Chondrocyte (in vitro differentiated cells): ENCODE data around the gene GPR142. TPM values are rescaled to one million over a fixed set of nuclear protein-coding genes. Genes with fewer than 3 reads are reported as not detected.

ENCODE experiments used
- DNase-seq: peaks from one replicate; pipeline ENCODE4 v3.0.0; 2021; ENCODE audit warnings: mixed read lengths, low spot score
- H3K27ac Mint-ChIP-seq: one replicate; pipeline ENCODE4 v1.8.0; 2021; ENCODE audit warnings: mild to moderate bottlenecking, moderate library complexity, mixed read lengths; ENCODE audit not compliant: unreplicated experiment
- H3K27me3 Mint-ChIP-seq: 2 replicates; pipeline ENCODE4 v1.8.0; 2021; ENCODE audit warnings: low read depth, mixed read lengths
- H3K36me3 Mint-ChIP-seq: 2 replicates; pipeline ENCODE4 v1.8.0; 2021; ENCODE audit warnings: low read depth, mixed read lengths
- H3K4me1 Mint-ChIP-seq: 2 replicates; pipeline ENCODE4 v1.8.0; 2021; ENCODE audit warnings: low read depth, mild to moderate bottlenecking, mixed read lengths
- H3K4me3 Mint-ChIP-seq: one replicate; pipeline ENCODE4 v1.8.0; 2021; ENCODE audit warnings: mild to moderate bottlenecking, moderate library complexity, mixed read lengths; ENCODE audit not compliant: unreplicated experiment
- H3K9me3 Mint-ChIP-seq: 2 replicates; pipeline ENCODE4 v1.8.0; 2021; ENCODE audit warnings: low read depth, mixed read lengths
- total RNA-seq: library from RNA; stranded (reverse); gene quantifications from 3 replicates; pipeline ENCODE4 v1.2.1, GENCODE V29; 2021
- TF ChIP-seq, protein P1 (sequence below): fragments of 200-600 bp; sonication (generic); IDR thresholded peaks from 2 replicates; pipeline ENCODE4 v1.5.0; 2021; ENCODE audit warnings: antibody characterized with exemption, mild to moderate bottlenecking, moderate library complexity

GPR142 gene
- total RNA-seq, 1 donor from 2014 or later = not detected

DNA sequence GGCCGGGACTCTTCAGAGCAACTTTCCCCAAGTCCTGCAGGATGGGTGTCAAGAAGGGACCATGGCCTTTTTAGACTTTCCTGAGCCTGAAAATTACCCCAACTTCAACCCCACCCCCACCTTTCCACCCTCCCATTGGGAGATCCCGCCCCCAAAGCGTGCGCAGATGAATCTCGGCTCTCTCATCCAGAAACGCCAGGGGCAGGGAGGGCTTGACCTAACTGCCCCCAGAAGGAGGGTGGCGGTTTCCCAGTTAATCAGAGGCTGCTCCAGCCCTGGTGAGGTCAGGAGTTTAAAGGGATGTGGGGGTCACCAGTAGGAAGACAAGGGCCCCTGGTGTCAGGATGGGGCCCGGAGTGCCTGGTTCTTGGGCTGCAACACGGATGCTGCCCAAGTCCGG, 40.8 kb upstream of the GPR142 start:
- Mint-ChIP-seq H3K36me3 (no peaks in the 10 kb centered on the region), H3K27ac (no peak overlapping the region), H3K4me3 (peak overlapping the region; percentile 46), H3K4me1 (peaks cover 5% of the 10 kb centered on the region), H3K27me3 (peaks cover 54% of the 10 kb centered on the region), H3K9me3 (no peaks in the 10 kb centered on the region)
- DNase-seq = no peak
- TF ChIP-seq, protein P1, sequence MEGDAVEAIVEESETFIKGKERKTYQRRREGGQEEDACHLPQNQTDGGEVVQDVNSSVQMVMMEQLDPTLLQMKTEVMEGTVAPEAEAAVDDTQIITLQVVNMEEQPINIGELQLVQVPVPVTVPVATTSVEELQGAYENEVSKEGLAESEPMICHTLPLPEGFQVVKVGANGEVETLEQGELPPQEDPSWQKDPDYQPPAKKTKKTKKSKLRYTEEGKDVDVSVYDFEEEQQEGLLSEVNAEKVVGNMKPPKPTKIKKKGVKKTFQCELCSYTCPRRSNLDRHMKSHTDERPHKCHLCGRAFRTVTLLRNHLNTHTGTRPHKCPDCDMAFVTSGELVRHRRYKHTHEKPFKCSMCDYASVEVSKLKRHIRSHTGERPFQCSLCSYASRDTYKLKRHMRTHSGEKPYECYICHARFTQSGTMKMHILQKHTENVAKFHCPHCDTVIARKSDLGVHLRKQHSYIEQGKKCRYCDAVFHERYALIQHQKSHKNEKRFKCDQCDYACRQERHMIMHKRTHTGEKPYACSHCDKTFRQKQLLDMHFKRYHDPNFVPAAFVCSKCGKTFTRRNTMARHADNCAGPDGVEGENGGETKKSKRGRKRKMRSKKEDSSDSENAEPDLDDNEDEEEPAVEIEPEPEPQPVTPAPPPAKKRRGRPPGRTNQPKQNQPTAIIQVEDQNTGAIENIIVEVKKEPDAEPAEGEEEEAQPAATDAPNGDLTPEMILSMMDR = no peak

DNA sequence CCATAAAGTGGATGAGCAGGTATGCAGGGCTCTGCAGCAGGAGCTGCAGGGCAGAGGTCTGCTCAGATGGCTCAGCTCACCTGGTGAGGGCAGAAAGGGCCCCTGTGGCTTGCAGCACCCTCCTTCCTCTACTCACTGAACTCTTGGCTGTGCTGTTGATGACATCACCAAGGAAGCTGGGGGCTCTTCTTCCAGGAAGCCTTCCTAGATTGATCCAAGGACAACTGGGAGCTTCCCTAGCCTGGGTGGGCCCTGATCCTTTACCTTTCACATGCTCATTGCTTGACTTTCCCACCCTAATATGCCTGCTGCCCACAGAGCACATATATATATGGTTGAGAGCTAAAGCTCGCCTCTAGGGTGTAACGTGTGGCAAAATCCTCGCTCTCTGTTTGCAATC, 38.8 kb upstream of the GPR142 start:
- no peak overlapping the region for H3K27ac Mint-ChIP-seq
- peaks cover 5% of the 10 kb centered on the region for H3K4me1 Mint-ChIP-seq
- DNase-seq = no peak
- no peak overlapping the region for H3K4me3 Mint-ChIP-seq
- H3K9me3 Mint-ChIP-seq = no peaks in the 10 kb centered on the region
- no peaks in the 10 kb centered on the region for H3K36me3 Mint-ChIP-seq
- H3K27me3 Mint-ChIP-seq = peaks cover 41% of the 10 kb centered on the region
- TF ChIP-seq, protein P1 = no peak

DNA sequence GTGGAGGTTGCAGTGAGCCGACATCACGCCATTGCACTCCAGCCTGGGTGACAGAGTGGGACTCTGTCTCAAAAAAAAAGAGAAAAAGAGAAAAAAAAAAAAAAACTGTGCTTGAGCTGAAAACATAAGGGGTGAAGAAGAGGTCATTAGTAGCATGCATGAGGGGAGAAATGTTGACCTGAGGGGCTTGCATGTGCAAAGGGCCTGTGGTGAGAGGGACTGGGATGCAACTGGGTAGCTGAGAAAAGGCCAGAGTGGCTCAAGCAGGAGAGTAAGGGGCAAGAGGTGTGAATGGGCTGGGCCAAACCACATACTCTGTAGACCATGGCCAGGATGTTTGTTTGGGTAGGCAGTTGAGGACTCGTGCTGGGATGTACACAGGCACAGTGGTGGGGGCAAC, 37.9 kb upstream of the GPR142 start:
- H3K36me3 Mint-ChIP-seq = no peaks in the 10 kb centered on the region
- peaks cover 38% of the 10 kb centered on the region for H3K27me3 Mint-ChIP-seq
- H3K27ac Mint-ChIP-seq = no peak overlapping the region
- no peak overlapping the region for H3K4me3 Mint-ChIP-seq
- TF ChIP-seq, protein P1 = no peak
- no peak for DNase-seq
- peaks cover 5% of the 10 kb centered on the region for H3K4me1 Mint-ChIP-seq
- no peaks in the 10 kb centered on the region for H3K9me3 Mint-ChIP-seq

DNA sequence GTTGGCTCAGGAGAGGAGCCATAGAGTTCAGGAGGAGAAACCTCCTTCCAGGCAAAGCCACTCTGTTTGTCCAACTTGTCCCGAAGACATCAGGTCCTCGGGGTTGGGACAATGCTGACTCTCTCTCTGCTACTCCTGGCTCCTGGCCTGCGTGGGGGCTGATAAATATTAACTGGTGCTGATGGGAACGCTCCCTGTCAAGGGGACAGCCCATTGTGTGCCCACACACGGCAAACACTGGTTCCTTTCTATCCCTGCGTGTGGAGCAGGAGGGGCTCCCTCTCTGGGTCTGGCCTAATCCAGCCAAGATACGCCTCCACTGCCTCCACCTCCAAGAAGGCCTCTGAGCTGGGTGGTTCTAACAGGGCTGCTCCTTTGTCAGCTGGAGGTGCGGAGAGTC, 36.9 kb upstream of the GPR142 start:
- TF ChIP-seq, protein P1 = no peak
- no peak overlapping the region for H3K4me3 Mint-ChIP-seq
- H3K4me1 Mint-ChIP-seq = peaks cover under 1% of the 10 kb centered on the region
- H3K27ac Mint-ChIP-seq = no peak overlapping the region
- no peak for DNase-seq
- no peaks in the 10 kb centered on the region for H3K9me3 Mint-ChIP-seq
- no peaks in the 10 kb centered on the region for H3K36me3 Mint-ChIP-seq
- H3K27me3 Mint-ChIP-seq = peaks cover 34% of the 10 kb centered on the region

DNA sequence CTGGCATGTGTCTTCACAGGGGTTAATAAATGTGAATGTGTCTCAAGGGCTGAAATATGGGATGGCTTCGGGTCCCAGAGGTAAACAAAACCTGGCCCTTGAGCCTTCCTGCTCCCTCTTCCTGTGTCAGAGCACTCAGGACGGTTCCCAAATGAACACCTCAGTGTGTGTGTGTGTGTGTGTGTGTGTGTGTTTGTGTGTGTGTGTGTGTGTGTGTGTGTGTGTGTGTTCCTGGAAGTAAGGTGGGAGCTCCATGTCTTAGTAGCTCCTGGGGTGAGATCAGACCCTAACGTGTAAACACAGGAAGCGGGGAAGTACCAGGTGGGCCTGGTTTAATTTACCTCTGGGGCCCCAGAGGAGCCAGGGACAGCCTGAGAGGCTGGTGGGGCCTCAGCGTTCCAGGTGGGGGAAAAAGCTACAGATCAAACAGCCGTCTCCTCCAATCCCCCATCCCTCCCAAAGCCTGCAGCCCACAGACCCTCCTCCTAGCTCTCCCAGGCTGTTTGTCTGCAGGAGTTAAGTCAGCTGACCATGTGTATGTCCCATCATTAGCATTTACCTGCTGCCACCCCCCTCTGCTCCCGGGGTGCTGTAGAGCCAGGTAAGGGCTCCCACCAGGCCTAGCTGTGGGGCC, 35.2 kb upstream of the GPR142 start:
- no peaks in the 10 kb centered on the region for H3K9me3 Mint-ChIP-seq
- H3K4me1 Mint-ChIP-seq = no peaks in the 10 kb centered on the region
- DNase-seq = no peak
- no peaks in the 10 kb centered on the region for H3K36me3 Mint-ChIP-seq
- peaks cover 32% of the 10 kb centered on the region for H3K27me3 Mint-ChIP-seq
- H3K27ac Mint-ChIP-seq = no peak overlapping the region
- no peak overlapping the region for H3K4me3 Mint-ChIP-seq
- TF ChIP-seq, protein P1 = no peak
